Esophagus squamous epithelium (tissue), 4 donors: ENCODE measurements around the gene ADK.

Source experiments
- CTCF ChIP-seq, 6 experiments: fragments of 450-650 bp in 4 of 6; fragments of 200-600 bp in 2 of 6; sonication (generic) in 2 of 6; IDR thresholded peaks; one replicate each; pipeline ENCODE4 v1.5.1; 2016 to 2019; ENCODE audit warnings: antibody characterized with exemption in 6 of 6, mild to moderate bottlenecking in 4 of 6, moderate library complexity in 4 of 6
- POLR2A ChIP-seq, 4 donors: fragments of 450-650 bp; IDR thresholded peaks; one replicate each; pipeline ENCODE4 v1.6.1; 2017; ENCODE audit warnings: antibody characterized with exemption in 4 of 4, mild to moderate bottlenecking in 4 of 4, moderate library complexity in 3 of 4

GRCh38 chr10:74290708-74291107, 139.7 kb downstream of the ADK start:
- TF ChIP-seq CTCF (IDR thresholded peaks at IDR 0.05) (no peak), POLR2A (IDR thresholded peaks at IDR 0.05) (no peak)
